Activated CD4-positive, alpha-beta T cell treated with anti-CD3 and anti-CD28 coated beads, Interleukin-2, Interleukin-4, amounts not matched to agents 100 ng/mL and 50 ng/mL, durations not matched to agents 16 hours and 8 hours (primary cell): Measurements from ENCODE around the gene NT5C2.
"Not testable (repeated sequence)": the region's sequence is repeated elsewhere in the genome, so short reads cannot be mapped to it uniquely, and the experiment has no call there.

Experiments used
- DNase-seq: peaks from one replicate; pipeline ENCODE4 v3.0.0-alpha.2; 2020; ENCODE audit warnings: low spot score

The NT5C2 gene

DNA sequence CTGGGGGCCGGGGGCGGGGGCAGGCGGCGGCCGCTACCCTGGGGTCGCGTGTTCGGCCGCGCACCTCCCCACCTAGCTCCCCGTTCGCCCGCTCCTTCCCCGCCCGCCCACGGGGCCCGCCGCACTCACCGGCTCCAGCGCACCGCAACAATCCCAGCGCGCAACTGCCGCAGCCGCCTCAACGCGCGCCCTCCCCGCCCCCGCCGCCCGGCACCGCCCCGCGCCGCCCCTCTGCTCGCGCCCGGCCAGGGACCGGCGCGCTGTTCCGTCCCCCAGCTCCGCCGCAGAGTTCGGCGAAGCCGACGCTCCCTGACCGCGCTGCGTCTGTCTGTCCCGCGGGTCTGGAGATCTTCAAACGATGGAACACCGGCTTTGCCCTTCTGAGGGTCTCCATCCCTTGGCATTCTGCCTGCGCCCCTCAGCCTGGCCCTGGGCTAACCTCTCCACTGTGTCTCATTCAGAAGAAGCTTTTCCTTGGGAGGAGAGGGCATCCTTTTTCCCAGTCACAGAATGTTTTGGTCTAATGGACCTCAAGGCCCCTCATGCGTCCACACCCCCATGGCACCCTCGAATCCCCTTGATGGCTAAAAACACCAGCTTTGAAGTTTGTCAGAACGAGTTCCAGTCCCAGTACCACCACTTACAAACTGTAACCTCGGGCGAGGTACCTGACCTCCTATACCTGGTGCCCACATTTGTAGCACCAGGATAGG lies at the start of gene NT5C2:
NT5C2 (minus strand) TSS at position 166 of the 713 bp plus-strand sequence. CDS start 18,314 bp downstream, outside the sequence.
- peak; percentile 76 for DNase-seq

DNA sequence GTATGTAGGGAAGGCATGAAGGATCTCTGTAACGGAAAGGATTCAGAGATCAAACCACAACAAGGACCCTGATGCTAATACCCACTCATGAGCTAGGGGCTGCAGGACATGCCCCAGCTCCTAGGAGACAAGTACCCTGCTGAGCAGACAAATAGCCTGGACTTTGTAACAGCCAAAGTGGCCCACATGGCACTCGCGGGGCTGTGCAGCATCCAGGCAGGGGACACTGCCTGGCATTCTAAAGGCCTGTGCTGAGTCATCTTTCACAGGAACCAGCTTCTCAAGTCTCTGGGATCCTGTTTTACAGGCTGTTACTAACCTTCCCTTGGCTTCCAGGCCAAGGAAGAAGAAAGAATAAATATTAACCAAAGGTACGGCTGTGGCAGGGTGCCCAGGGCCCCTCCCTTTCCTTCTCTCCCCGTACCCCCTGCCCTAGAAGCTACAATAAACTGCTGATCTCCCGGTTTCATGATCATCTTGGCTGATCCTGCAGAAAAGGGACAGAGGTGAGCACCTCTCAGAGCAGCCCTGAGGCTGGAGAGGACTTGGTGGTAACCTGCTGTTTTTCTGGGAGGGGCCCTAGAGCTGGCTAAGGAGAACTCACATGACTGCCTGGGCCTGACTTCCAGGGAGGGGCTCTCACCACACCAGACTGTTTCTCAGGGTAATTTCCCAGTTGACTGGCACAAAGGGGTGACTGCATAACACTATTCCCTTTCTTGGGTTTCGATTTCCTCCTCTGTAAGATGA lies 48.4 kb upstream of the NT5C2 start:
- DNase-seq: no peak

DNA sequence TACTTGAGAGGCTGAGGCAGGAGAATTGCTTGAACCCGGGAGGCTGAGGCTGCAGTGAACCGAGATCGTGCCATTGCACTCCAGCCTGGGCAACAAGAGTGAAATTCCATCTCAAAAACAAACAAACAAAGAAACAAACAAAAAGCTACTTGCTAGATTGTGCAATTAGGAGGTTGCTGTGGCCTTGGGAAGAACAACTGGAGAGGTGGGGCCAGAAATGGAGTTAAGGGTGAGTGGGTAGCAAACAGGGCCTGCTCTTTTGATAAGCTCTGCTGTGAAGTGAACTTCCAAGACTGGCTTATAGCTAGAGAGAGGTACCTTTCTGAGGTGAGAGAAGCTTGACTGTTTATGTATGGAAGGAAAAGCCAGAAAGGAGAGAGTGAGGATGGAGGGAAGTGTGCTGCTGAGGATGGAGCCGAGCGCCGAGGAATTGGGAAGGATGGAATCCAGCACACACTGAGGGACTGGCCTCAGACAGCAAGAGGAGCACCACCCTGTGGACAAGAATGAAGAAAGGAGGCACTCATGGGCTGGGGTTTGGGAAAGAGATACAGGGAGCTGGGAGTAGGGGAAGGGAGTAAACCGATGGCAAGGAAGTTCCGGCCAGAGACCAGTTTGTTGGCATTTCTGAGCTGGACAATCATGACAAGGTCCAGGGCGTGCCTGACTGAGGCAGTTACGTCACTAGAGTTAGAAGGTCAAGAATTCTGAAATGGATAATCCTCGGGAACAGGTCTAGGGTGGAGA lies 45.6 kb upstream of the NT5C2 start:
- DNase-seq: no peak

DNA sequence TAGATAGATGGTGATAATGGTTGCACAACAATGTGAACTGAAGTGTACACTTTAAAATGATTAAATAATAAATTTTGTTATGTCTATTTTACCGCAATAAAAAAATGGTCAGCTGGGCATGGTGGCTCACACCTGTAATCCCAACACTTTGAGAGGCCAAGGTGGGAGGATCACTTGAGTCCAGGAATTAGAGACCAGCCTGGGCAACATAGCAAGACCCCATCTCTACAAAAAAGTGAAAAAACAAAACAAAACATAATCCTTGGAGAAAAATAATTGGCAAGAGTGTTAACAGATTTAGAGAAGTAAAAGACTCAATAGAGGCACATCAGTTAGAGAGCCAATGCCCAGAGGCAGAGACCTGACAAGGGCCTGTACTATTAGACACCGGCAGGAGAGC lies 42.7 kb upstream of the NT5C2 start:
- DNase-seq: no peak

DNA sequence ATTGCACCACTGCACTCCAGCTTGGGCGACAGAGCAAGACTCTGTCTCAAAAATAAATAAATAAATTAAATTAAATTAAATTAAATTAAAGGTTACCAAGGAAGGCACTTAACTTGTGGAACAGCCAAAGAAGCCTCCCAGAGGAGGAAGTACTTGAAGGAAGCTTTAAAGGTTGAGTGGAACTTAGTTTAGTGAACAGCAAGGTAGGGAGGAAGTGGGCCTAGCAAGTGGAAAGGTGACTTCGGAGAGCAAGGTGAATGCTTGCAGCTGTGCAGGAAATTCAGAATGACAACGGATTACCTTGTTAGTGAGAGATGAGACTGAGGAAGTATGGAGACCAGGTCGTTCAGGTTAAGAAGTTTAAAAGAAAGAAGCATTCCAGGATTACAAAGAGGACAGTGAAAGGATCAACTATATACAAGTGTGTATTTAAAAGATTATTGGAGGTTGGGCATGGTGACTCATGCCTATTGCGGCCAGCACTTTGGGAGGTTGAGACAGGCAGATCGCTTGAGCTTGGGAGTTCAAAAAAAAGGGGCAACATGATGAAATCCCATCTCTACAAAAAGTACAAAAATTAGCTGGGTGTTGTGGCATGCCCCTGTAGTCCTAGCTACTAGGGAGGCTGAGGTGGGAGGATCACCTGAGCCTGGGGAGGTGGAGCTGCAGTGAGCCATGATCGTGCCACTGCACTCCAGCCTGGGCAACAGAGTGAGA lies 39.9 kb upstream of the NT5C2 start:
- no peak for DNase-seq

DNA sequence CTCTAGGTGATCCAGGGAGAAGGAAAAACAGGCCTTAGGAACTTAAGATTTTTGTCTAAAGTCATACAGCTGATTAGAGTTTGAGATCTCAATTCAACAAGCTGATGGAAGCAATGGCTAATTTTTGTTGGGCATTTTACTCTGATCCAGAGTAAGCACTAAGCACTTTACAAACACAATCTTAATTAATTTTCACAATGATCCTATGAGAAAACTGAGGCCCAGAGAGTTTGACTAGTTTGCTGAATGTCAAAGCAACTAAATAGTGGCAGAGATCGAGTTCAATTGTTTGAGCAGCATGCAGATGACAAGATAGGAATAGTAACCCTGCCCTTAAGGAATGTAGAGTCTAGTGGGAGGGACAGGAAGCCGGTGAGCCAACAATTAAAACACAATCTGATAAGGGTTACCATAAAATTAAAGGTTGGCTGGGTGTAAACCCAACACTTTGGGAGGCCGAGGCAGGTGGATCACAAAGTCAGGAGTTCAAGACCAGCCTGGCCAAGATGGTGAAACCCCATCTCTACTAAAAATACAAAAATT lies 39.1 kb upstream of the NT5C2 start:
- DNase-seq: no peak

DNA sequence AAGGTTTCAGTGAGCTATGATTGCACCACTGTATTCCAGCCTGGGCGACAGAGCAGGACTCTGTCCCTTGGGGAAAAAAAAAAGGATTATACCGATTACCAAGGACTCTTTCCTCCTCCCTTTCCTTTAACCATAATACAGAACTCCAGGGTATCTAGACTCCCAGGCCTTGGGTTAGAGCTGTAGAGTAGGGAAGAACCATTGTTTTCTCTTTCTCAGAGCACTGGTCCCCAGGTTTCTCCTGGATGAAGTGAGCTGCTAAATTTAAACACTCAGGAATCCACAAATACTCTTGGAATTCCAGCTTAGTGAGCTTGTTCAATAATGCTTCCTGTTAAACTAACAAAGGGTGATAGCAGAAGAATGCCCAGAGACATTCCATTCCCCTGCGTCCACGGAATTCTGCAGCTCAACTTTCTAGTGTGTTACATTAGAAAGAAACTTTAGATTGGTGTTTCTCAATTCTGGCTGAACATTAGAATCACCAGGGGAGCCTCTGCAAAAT lies 38.0 kb upstream of the NT5C2 start:
- DNase-seq: no peak

GRCh38 chr10:103227416-103227815 lies 34.3 kb upstream of the NT5C2 start:
- DNase-seq: no peak

GRCh38 chr10:103225939-103226338 lies 32.9 kb upstream of the NT5C2 start:
- no peak for DNase-seq

- not testable (repeated sequence) for DNase-seq
Measured at GRCh38 chr10:103224721-103225120, 31.6 kb upstream of the NT5C2 start.

DNA sequence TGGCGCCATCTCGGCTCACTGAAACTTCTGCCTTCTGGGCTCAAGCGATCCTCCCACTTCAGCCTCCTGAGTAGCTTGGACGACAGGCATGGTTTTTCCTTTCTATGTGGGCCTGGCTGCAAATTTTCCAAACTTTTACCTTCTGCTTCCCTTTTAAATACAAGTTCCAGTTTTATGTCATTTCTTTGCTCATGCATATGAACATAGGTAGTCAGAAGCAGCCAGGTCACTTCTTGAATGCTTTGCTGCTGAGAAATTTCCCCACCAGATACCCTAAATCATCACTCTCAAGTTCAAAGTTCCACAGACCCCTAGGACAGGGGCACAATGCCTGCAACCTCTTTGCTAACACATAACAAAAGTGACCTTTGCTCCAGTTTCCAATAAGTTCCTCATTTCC lies 31.1 kb upstream of the NT5C2 start:
- DNase-seq: no peak

GRCh38 chr10:103216362-103216761 lies 23.3 kb upstream of the NT5C2 start:
- DNase-seq: not testable (repeated sequence)

- no peak for DNase-seq
Measured at GRCh38 chr10:103215601-103216000, 22.5 kb upstream of the NT5C2 start.

DNA sequence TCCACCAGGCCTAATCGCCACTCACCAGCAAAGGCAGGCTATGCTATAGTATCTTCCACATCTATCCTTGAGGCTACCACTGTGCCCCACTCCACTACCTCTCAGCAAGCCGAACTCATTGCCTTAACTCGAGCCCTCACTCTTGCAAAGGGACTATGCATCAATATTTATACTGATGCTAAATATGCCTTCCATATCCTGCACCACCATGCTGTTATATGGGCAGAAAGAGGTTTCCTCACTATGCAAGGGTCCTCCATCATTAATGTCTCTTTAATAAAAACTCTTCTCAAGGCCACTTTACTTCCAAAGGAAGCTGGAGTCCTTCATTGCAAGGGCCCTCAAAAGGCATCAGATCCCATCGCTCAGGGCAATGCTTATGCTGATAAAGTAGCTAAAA lies 17.2 kb upstream of the NT5C2 start:
- not testable (repeated sequence) for DNase-seq

GRCh38 chr10:103207643-103208042 lies 14.6 kb upstream of the NT5C2 start:
- not testable (repeated sequence) for DNase-seq

DNA sequence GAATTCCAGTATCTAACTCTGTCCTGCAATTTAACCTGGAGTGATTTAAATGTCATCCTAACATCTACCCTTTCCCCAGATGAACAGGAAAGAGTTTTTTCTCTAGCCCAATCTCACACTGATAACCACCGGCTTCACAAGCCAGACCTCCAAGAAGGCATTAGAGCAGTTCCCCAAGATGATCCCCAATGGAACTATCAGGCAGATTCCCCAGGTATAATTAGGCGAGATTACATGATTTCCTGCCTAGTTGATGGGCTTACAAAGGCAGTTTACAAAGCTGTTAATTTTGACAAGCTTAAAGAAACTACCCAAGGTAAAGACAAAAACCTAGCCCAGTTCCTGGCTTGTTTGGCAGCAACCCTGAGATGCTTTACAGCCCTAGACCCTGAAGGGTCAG lies 14.1 kb upstream of the NT5C2 start:
- DNase-seq: no peak

DNA sequence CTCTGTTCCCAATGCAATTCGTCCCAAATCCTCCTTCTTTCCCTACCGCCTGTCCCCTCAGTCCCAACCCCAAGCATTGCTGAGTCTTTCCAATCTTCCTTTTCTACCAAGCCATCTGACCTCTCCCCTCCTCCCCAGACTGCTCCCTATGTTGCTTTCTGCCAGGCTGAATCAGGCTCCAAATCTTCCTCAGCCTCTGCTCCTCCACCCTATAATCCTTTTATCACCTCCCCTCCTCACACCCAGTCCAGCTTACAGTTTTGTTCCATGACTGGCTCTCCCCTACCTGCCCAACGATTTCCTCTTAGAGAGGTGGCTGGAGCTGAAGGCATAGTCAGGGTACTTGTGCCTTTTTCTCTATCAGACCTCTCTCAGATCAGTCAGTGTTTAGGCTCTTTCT lies 13.6 kb upstream of the NT5C2 start:
- not testable (repeated sequence) for DNase-seq

DNA sequence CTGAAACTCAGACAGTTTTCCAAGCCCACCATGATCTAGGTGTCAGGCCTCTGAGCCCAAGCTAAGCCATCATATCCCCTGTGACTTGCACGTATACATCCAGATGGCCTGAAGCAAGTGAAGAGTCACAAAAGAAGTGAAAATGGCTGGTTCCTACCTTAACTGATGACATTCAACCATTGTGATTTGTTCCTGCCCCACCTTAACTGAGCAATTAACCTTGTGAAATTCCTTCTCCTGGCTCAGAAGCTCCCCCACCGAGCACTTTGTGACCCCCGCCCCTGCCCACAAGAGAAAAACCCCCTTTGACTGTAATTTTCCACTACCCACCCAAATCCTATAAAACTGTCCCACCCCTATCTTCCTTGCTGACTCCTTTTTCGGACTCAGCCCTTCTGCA lies 12.3 kb upstream of the NT5C2 start:
- DNase-seq: not testable (repeated sequence)

DNA sequence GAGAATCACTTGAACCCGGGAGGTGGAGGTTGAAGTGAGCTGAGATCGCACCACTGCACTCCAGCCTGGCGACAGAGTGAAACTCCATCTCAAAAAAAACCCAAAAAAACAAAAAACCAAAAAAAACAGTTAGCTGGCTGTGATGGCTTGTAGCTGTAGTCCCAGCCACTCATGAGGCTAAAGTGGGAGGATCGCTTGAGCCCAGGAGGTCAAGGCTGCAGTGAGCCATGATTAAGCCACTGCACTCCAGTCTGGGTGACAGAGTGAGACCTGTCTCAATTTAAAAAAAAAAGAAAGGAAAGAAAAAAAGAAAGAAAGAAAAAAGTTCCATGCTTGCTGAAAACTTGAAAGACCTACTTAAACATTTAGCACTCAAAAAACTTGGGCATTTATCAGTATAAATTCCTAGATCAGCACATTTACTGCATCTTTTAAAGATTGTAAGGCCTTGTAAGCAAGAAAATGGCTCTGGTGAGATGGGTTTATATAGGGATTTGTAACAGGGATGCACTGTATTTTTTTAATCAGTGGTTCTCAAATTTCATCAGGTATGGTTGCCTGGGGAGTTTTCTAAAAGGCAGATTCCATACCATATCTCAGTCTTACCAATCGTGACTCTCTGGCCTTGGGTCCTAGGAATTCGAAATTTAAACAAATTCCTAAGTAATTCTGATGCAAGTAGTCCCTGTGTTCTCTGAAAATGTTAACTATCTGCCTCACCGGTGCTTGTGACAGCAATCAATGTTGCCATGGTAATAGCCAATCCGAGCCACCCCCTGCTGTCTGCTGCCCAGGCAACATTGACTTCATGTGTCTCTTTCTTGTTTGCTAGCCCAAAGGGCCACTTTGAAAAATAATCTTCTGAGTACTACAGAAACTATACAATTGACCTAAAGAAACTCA lies 11.5 kb upstream of the NT5C2 start:
- DNase-seq: no peak

DNA sequence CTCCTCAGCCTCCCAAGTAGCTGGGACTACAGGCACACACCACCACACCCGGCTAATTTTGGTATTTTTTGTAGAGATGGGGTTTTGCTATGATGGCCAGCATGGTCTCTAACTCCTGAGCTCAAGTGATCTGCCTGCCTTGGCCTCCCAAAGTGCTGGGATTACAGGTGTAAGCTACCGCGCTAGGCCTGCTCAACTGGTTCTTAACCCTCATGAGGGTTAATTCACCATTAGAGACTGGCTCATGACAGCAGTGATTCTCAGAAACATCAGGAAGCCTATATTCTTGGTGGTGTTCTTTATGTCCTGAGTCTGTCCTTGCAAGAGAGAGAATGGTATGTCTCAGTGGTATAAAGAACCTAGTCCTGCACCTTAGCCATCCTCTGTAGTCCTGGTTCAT lies 10.4 kb upstream of the NT5C2 start:
- no peak for DNase-seq

- DNase-seq: no peak
Measured at GRCh38 chr10:103202319-103202718, 9.2 kb upstream of the NT5C2 start.
